Measurements from ENCODE around the gene SPECC1. TPM values are rescaled to one million over a fixed set of nuclear protein-coding genes. Genes with fewer than 3 reads are reported as not detected.
"Not testable (repeated sequence)": the region's sequence is repeated elsewhere in the genome, so short reads cannot be mapped to it uniquely, and the experiment has no call there.

Gene SPECC1
- total RNA-seq, 1 experiment from 2014 or later: 103 TPM

- TF ChIP-seq NFYB (CRISPR knock-in tag; conservative IDR thresholded peaks at IDR 0.05; ENCODE audit: low read depth): no peak
- no peak for TF ChIP-seq E2F4 (CRISPR knock-in tag; IDR thresholded peaks at IDR 0.05; ENCODE audit: borderline replicate concordance, low read depth)
These were observed 227.5 kb downstream of the SPECC1 start (continued) for GRCh38 chr17:20236578-20237227.

- H3K27me3 Mint-ChIP-seq (ENCODE audit: low read depth); ATAC-seq; DNase-seq (ENCODE audit: low spot score); H3K4me1 Mint-ChIP-seq; H3K27ac Mint-ChIP-seq; H3K9me3 Mint-ChIP-seq; H3K36me3 Mint-ChIP-seq; H3K4me3 Mint-ChIP-seq; CTCF ChIA-PET: not testable (repeated sequence)
- POLR2A ChIA-PET: interaction anchor here (0.6 kb wide), 2 partner anchors 111 to 729 kb away, joined by 3 to 4 read pairs; no protein-coding TSS in a partner anchor
These were observed 230.6 kb downstream of the SPECC1 start for GRCh38 chr17:20239776-20240175.

- peaks cover 18% of the 10 kb centered on the region for H3K36me3 Mint-ChIP-seq
- ChIA-PET POLR2A (no interaction called here), CTCF (no interaction called here)
- H3K9me3 Mint-ChIP-seq: no peaks in the 10 kb centered on the region
- DNase-seq (ENCODE audit: low spot score) (no peak), ATAC-seq (no peak)
- H3K27me3 Mint-ChIP-seq (ENCODE audit: low read depth): no peaks in the 10 kb centered on the region
- no peaks in the 10 kb centered on the region for H3K4me1 Mint-ChIP-seq
- no peak for TF ChIP-seq E2F1 (CRISPR knock-in tag; IDR thresholded peaks at IDR 0.05)
- no peak for TF ChIP-seq ESRRA (CRISPR knock-in tag; IDR thresholded peaks at IDR 0.05; ENCODE audit: borderline replicate concordance)
- no peak for TF ChIP-seq CREB1 (CRISPR knock-in tag; IDR thresholded peaks at IDR 0.05)
- no peak for TF ChIP-seq NFATC4 (CRISPR knock-in tag; IDR thresholded peaks at IDR 0.05)
- TF ChIP-seq RELA (CRISPR knock-in tag; IDR thresholded peaks at IDR 0.05; ENCODE audit: borderline replicate concordance): no peak
- TF ChIP-seq JAZF1 (CRISPR knock-in tag; IDR thresholded peaks at IDR 0.05): no peak
- TF ChIP-seq ZNF396 (CRISPR knock-in tag; IDR thresholded peaks at IDR 0.05; ENCODE audit: borderline replicate concordance): no peak
- no peak overlapping the region for H3K27ac Mint-ChIP-seq
- H3K4me3 Mint-ChIP-seq: no peak overlapping the region
These were observed 232.7 kb downstream of the SPECC1 start for GRCh38 chr17:20241855-20242254.

GRCh38 chr17:20242271-20242670 lies 233.1 kb downstream of the SPECC1 start:
- H3K27ac Mint-ChIP-seq: no peak overlapping the region
- H3K27me3 Mint-ChIP-seq (ENCODE audit: low read depth): no peaks in the 10 kb centered on the region
- TF ChIP-seq ZNF121 (CRISPR knock-in tag; IDR thresholded peaks at IDR 0.05) (no peak), HMGA2 (CRISPR knock-in tag; IDR thresholded peaks at IDR 0.05) (no peak), ZNF232 (CRISPR knock-in tag; IDR thresholded peaks at IDR 0.05) (no peak), USF1 (CRISPR knock-in tag; IDR thresholded peaks at IDR 0.05) (no peak)
- no peaks in the 10 kb centered on the region for H3K4me1 Mint-ChIP-seq
- H3K4me3 Mint-ChIP-seq: no peak overlapping the region
- ATAC-seq: no peak
- no peaks in the 10 kb centered on the region for H3K9me3 Mint-ChIP-seq
- H3K36me3 Mint-ChIP-seq: peaks cover 20% of the 10 kb centered on the region
- no peak for DNase-seq (ENCODE audit: low spot score)
- ChIA-PET CTCF (no interaction called here), POLR2A (no interaction called here)

- CTCF ChIA-PET: no interaction called here
- POLR2A ChIA-PET: no interaction called here
- H3K36me3 Mint-ChIP-seq: peaks cover 30% of the 10 kb centered on the region
- no peak overlapping the region for H3K4me3 Mint-ChIP-seq
- no peak overlapping the region for H3K27ac Mint-ChIP-seq
- no peak for ATAC-seq
- no peak for DNase-seq (ENCODE audit: low spot score)
- H3K9me3 Mint-ChIP-seq: peaks cover 4% of the 10 kb centered on the region; the same call in 1 of the 2 replicates
- H3K4me1 Mint-ChIP-seq: no peaks in the 10 kb centered on the region
- H3K27me3 Mint-ChIP-seq (ENCODE audit: low read depth): no peaks in the 10 kb centered on the region
- TF ChIP-seq ATF6 (CRISPR knock-in tag; IDR thresholded peaks at IDR 0.05) (no peak), OVOL2 (CRISPR knock-in tag; IDR thresholded peaks at IDR 0.05; ENCODE audit: borderline replicate concordance) (no peak), ETV6 (CRISPR knock-in tag; IDR thresholded peaks at IDR 0.05) (no peak), USF1 (CRISPR knock-in tag; IDR thresholded peaks at IDR 0.05) (no peak), ZNF512 (CRISPR knock-in tag; IDR thresholded peaks at IDR 0.05; ENCODE audit: borderline replicate concordance) (no peak), FOXP1 (CRISPR knock-in tag; IDR thresholded peaks at IDR 0.05; ENCODE audit: borderline replicate concordance) (no peak)
These were observed 234.4 kb downstream of the SPECC1 start for GRCh38 chr17:20243524-20243923.
